Embryonic facial prominence (tissue), 1 donor: Measurements from ENCODE around the gene NPEPL1.
"Not testable (repeated sequence)": the region's sequence is repeated elsewhere in the genome, so short reads cannot be mapped to it uniquely, and the experiment has no call there.

Source experiments
- DNase-seq: peaks from one replicate; pipeline ENCODE4 v3.0.0-alpha.2; 2016; ENCODE audit errors: extremely low spot score

NPEPL1 gene

DNA sequence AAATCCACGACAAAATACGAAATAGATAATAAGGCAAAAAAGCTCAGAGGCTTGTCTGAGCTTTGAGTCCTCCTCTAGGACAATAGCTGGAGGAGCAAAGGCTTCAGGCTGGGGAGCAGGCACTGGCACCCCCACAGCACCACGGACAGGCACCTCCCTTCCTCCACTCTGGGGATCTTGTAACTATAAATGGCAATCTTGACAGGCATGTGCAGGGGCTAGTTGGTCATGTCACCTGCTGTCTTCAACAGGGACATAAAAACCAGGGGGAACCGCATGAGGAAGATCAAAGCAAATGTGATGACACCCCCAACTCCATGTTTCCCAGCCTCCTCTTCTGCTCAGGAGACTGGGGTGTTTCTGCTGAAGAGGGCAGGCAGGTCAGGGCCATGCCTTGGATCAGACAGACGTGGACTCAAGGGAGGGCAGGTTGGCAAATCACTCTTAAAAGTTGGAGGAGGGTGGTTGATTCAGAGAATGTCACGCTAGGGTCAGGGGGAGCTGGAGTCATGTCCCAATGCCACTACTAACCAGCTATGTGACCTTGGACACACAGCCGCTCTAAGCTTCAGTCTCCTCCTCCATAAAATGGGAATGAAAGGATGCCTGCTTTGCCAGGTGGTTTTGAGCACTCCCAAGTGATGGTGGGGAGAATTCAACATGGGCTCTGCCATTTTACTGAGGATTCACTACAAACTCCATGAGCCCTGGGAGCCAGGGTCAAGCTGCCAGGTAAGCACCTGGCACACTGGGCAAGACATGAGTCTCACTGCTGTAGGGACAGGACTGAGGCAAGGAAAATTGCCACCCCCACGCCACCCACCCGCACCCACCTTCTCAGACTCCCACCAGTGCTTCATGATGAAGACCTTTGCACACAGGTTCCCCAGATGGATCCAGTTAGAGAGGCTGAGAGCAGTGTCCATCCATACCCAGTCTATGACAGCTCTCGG is 48.0 kb downstream of the NPEPL1 start:
- no peak for DNase-seq

DNA sequence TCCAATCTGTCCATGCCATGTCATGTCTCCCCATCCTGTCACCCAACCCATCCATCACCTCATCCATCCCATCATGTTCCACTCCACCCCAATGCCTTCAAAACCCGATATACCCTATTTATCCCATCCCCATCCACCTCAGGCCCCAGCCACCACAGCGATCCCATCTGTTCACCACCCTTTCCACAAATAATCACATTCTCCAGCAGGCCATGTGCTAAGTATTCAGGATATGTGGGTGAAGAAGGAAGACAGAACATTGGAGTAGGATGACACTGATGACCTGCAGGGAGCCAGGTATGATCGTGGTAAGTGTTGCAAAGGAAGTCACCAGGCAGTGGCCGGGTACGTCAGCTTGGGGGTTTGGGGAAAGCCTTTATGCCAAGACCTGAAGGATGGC is 48.8 kb downstream of the NPEPL1 start:
- DNase-seq, result no peak

DNA sequence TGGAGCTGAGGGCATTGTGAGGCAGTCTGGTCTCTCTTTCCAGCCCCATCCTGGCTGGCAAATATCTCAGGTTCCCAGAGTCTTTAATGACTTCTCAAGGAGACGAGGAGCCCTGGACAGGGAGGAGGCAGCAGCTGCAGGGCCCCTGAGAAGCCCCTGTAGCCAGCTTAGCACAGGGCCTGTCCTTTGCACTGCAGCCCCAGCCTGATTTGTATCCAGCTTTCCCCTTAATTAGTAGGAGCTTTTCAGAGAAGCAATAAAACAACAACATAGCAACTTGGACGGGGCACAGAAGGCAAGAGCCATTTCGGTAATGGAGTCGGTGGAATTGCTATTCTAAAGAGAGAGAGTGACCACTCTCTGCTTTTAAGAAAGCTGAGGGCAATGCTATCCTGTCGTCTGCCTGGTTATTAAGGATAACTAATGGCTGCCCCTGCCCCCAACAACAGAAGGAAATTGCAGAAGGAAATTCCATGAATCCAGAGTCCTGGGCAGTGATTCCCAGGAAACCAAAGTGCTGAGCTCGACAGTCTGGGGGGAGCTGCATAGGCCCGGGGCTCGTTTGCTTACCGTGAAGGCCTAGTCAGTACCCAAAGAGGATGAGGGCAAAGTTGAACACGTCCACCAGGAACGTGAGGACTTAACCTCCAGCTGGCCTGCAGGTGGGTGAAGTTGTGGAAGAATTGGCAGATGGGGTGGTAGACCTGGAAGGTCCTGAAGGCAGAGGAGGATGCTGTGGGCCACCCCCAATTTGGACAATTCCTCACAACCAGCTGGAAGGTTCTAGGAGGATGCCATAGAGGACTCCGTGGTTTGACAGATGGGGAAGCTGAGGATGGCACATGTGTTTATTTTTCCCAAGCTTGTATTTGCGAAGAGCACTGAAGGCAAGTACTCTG is 50.3 kb downstream of the NPEPL1 start:
- no peak for DNase-seq

DNA sequence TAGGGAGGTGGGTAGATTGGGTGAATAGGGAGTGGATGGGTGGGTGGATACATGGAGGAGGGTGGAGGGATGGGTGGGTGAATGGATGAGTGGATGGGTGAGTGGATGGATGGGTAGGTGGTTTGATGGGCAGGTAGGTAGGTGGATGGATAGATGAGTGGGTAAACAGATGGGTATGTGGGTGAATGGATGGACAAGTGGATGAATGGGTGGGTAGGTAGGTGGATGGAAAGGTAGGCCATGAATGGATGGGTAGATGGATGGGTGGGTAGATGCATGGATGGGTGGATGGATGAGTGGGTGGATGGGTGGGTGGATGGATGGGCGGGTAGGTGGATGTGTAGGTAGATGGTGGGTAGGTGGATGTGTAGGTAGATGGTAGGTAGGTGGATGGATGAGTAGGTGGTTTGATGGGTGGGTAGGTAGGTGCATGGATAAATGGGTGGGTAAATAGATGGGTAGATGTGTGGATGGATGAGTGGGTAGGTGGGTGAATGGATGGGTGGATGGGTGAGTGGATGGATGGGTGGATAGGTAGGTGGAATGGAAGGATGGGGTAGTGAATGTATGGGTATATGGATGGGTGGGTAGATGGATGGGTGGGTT is 51.4 kb downstream of the NPEPL1 start:
- no peak for DNase-seq

DNA sequence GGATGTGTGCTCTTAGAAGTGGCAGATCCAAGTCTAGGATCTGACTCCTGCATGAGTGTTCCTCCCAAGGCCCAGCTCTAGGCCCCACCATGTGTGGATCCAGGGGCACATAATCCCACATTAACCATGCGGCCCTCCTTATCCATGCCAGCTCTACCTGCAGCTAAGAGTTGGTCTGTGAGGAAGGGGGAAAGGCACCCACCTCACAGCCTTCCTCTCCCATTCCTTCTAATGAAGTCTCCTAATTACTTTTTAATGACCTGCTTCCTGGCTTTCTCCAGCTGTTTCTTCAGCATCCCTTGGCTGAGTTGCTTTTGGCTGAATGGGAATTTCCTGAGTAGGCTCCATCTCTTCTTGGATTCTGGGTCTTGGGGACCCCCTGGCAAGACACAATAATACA is 52.2 kb downstream of the NPEPL1 start:
- DNase-seq, result no peak

GRCh38 chr20:58745391-58745790 is 52.8 kb downstream of the NPEPL1 start:
- DNase-seq, result no peak

DNA sequence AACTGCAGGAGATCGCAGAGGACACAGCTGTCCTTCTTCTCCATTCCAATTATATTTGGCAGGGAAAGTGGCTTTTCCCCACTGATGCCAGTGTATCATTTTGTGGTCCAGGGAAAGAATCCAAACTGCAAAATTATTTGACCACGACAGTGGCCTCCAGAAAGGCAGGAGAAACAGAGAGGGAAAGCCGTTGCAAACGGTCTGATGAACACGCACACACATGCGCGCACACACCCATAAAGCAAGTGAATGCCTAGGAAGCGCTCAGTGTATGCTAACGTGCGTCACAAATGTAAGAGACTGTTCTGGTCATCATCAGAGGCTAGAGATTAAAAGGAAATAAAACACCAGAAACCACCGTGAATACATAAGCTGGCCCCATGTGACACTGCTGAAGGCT is 54.0 kb downstream of the NPEPL1 start:
- no peak for DNase-seq

GRCh38 chr20:58747211-58747610 is 54.6 kb downstream of the NPEPL1 start:
- no peak for DNase-seq

DNA sequence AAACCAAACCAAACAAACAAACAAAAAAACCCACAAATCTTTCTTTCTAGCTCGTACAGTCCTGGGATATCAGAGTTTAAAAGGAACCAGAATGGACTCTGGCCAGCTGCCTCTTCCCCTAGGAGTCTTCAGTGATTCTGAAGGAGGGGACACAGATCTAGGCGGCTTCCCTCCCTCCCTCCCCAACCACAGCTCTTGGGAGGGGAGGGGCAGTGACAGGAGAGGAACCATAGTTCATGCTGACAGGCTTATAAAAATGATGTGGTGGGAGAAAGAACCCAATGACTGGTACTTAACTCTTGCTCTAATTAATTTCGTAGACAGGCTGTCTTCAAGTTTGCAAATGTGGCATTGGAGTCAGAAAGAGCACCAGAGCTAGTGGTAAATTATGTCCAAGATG is 56.0 kb downstream of the NPEPL1 start:
- no peak for DNase-seq

DNA sequence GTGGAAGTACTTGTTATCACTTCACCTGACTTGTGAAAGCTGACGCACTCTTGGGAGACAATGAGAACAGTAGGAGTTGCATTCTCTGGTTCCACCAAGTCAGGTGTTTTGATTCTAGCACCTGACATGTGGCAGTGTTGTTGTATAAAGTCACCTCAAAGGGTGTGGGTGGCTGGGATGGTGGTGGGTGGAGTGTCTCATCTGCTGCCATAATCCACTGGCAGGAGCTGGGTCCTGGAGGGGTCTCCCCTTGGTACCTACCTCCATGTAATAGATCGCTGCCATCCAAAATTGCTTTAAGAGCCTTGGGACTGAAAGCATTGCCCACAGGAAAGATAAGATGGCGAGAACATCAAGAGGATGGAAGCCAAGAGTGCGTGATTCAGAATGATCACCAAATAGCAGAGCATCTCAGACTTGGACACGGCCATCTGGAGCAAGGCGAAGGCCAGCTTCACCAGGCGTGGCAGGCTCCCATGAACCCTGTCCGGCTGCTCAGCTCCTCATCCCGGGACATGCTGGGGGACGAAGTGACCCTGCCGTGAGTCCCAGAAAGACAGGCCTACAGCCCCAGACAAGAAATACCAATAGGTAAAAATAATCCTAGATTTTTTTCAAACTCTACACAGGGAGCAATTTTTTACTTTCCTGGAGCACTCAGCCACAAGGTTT is 56.6 kb downstream of the NPEPL1 start:
- DNase-seq, result no peak

GRCh38 chr20:58749979-58750378 is 57.4 kb downstream of the NPEPL1 start:
- DNase-seq, result no peak

DNA sequence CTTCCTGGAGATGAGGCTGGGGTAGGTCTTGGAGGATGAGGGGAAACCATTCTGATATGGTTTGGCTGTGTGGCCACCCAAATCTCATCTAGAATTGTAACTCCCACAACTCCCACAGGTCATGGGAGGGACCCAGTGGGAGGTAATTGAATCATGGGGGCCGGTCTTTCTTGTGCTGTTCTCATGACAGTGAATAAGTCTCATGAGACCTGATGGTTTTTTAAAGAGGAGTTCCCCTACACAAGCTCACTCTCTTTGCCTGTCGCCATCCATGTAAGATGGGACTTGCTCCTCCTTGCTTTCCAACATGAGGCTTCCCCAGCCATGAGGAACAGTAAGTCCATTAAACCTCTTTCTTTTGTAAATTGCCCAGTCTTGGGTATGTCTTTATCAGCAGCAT is 58.1 kb downstream of the NPEPL1 start:
- not testable (repeated sequence) for DNase-seq

DNA sequence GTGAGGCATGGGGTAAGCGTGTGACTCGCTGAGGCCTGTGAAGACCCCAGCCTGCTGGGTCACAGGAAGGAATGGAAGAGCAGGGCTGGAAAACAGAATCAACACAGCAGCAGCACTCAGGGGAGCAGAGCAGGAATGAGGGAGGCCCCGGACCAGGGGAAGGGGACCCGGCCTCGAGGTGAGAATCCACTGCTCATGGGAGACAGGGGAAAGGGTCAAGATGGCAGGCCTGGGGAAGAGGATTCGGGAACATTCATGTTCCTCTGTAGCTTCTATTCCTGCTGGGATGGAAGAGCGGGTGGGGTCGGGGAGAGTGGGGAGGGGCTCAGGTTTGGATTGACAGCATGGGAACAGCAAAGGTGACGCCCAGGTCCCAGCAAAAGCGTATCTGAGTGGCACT is 59.4 kb downstream of the NPEPL1 start:
- DNase-seq, result no peak

DNA sequence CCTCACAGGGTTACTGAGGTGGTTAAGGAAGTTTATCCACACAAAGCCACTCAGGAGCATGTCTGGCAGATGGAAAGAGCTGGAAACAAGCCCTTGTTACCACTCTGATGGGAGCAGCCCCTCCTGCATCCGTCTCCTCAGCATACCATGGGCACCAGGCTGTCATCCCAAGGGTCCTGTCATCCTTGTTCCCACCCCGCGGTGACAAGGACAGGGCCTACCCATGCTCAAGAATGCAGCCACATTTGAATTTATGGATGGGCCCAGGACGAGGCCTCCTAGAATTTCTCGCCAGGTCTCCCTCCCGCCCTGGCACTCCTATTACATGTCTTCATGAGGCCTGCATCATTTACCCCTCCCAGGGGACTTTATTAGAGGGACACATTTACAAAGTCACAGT is 60.0 kb downstream of the NPEPL1 start:
- DNase-seq, result no peak

- DNase-seq, result no peak
Measured at GRCh38 chr20:58753267-58753921, 60.8 kb downstream of the NPEPL1 start.

DNA sequence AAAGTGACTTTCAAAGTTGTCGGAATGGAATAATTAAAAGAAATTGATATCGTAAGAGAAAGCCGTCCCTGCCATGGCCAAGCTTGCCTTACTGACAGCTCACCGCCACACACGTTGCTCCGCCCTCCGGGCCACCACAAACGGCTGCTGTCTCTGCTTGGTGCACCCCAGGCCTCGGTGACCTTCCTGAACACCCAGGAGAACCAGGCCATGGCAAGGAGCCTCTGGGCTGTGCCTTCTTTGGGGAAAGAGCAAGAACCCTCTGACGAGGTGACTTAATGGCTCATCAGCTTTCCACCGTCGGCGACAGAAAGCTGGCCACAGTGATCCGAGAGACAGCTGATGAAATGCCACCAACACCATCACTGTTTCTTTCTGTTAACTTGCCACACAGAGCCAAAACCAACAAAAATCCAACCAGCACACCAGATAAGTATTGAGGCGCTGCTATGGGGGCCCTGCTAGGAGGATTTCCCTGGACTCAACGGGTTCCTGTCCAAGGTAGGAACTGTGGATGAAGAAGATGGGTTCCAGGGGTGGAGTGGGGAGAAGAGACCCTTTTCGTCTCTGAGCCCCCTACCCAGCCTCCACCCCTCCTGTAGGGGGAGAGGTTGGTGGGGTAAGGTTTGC is 61.4 kb downstream of the NPEPL1 start:
- DNase-seq, result no peak

DNA sequence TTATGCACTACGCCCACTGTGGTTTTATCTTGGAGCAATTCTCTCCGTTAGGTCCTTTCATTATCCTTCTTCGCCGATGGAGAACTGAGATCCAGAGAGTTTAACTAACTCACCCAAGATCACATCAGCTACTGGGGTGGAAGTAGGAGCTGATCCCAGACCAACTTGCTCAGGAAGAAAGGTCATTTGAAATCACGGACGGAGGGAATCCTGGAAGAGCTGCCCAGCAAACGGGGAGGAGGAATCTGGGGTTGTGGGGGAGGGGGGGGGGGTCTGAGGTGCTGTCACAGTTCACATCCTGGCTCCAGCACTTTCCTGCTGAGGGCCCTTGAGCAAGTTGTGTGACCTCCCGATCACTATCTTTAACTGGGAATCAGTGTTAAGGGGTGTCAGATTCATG is 62.0 kb downstream of the NPEPL1 start:
- no peak for DNase-seq

- no peak for DNase-seq
Measured at GRCh38 chr20:58755062-58755697, 62.6 kb downstream of the NPEPL1 start.

DNA sequence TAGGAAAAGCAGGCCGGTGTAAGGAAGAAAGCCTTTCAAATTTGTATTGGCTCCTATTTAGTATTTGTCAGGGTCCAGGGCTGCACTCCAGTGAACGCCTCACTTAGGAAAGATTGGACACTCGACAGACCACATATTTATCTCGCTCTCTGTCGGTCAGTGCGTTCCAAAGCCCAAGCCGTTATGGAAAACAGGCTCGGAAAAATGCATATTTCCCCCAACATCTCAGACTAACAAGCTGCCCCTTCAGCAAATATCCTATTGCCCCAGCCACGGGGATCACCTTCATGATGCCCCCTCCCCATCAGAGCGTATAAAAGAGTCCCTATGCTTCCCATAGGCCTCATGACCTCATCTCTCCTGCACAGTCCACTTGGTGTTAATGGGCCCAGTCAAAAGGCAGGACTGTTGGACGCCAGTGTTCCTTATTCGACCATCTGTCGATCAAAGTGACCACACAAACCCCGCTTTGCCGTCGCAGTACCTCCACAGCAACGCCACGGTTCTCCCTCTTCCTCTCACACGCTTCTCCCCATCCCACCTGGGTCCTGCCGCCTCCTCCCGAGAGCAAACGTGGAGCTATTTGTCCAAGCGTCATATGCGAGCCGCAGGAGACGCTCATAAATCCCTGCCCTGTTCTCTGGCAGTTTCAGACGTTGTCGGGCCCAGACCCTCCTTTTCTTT is 63.3 kb downstream of the NPEPL1 start:
- DNase-seq, result no peak

- no peak for DNase-seq
Measured at GRCh38 chr20:58756450-58756775, 63.8 kb downstream of the NPEPL1 start.
